ENCODE results near the gene ATRNL1. TPM values are rescaled to one million over a fixed set of nuclear protein-coding genes. Genes with fewer than 3 reads are reported as not detected.

Gene ATRNL1
- polyA plus RNA-seq, 1 of the 3 experiments (the other 2 are of a cell fraction), result 0.67 TPM

GRCh38 chr10:115933098-115933497 lies 839.9 kb downstream of the ATRNL1 start (continued):
- TF ChIP-seq USF2 (IDR thresholded peaks at IDR 0.05; ENCODE audit: borderline replicate concordance, low read depth, low read length) (no peak), TAF1 (IDR thresholded peaks at IDR 0.05; ENCODE audit: borderline replicate concordance, low read depth, low read length) (no peak), FOXJ3 (CRISPR knock-in tag; IDR thresholded peaks at IDR 0.05) (no peak), JUND (IDR thresholded peaks at IDR 0.05) (no peak), POLR2AphosphoS5 (IDR thresholded peaks at IDR 0.05; ENCODE audit: low read depth, low read length) (no peak), NFIC (IDR thresholded peaks at IDR 0.05; ENCODE audit: borderline replicate concordance) (no peak), ELF1 (IDR thresholded peaks at IDR 0.05) (no peak), EP300 (IDR thresholded peaks at IDR 0.05; ENCODE audit: borderline replicate concordance in 1 of 2, low read depth in 1 of 2, low read length in 1 of 2) (no peak), TCF12 (IDR thresholded peaks at IDR 0.05) (no peak), MXI1 (IDR thresholded peaks at IDR 0.05; ENCODE audit: low read depth, low read length) (no peak)
- TF ChIP-seq, protein P1, sequence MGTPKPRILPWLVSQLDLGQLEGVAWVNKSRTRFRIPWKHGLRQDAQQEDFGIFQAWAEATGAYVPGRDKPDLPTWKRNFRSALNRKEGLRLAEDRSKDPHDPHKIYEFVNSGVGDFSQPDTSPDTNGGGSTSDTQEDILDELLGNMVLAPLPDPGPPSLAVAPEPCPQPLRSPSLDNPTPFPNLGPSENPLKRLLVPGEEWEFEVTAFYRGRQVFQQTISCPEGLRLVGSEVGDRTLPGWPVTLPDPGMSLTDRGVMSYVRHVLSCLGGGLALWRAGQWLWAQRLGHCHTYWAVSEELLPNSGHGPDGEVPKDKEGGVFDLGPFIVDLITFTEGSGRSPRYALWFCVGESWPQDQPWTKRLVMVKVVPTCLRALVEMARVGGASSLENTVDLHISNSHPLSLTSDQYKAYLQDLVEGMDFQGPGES (IDR thresholded peaks at IDR 0.05; ENCODE audit: low read depth, low read length), result no peak

DNA sequence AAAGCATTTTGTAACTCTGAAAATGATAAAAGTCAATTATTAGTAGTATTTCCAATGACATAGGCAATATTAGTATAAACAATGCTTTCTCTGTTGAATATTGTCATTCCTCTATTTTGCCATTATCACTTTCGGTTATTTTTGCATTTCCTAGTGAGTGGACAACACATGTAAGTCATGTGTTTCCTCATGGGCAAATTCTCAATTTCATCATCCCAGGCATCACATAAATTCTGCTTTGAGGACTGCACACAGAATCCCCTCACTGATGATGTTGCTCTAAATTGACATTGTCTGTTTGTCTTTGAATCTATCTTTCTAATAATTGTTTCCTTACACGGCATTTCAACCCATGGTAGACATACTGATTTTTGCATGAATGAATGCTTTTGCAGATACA lies 842.6 kb downstream of the ATRNL1 start:
- no peaks in the 10 kb centered on the region for H3K9me3 ChIP-seq
- CTCF ChIA-PET, result no interaction called here
- POLR2A ChIA-PET, result no interaction called here
- no peak overlapping the region for H3K4me2 ChIP-seq
- no peak overlapping the region for H3K9ac ChIP-seq
- no peak overlapping the region for H3K4me3 ChIP-seq (ENCODE audit: low read depth in 2 of 2, low read length in 1 of 2)
- no peaks in the 10 kb centered on the region for H4K20me1 ChIP-seq (ENCODE audit: insufficient read depth)
- H3F3A ChIP-seq (replicated peaks; ENCODE audit: insufficient read depth), result peaks cover 18% of the 10 kb centered on the region
- peaks cover 2 to 12% of the 10 kb centered on the region in 2 experiments for H3K4me1 ChIP-seq (ENCODE audit: control insufficient read depth in 1 of 2, insufficient read depth in 2 of 2, low read depth in 1 of 2, low read length in 1 of 2)
- TF ChIP-seq ZBTB33 (IDR thresholded peaks at IDR 0.05; ENCODE audit: borderline replicate concordance, low read depth) (no peak), POLR2AphosphoS5 (IDR thresholded peaks at IDR 0.05; ENCODE audit: low read depth, low read length) (no peak), USF2 (IDR thresholded peaks at IDR 0.05; ENCODE audit: borderline replicate concordance, low read depth, low read length) (no peak), YY1 (IDR thresholded peaks at IDR 0.05; ENCODE audit: low read depth) (no peak), TAF1 (IDR thresholded peaks at IDR 0.05; ENCODE audit: borderline replicate concordance, low read depth, low read length) (no peak), EZH2phosphoT487 (IDR thresholded peaks at IDR 0.05; ENCODE audit: borderline replicate concordance, low read depth) (no peak), MEF2A (IDR thresholded peaks at IDR 0.05; ENCODE audit: borderline replicate concordance, low read depth) (no peak), FOXM1 (IDR thresholded peaks at IDR 0.05; ENCODE audit: low read depth) (no peak), NRF1 (IDR thresholded peaks at IDR 0.05; ENCODE audit: low read depth, low read length) (no peak), REST (IDR thresholded peaks at IDR 0.05; ENCODE audit: low read depth, low read length) (no peak)
- TF ChIP-seq, protein P2, sequence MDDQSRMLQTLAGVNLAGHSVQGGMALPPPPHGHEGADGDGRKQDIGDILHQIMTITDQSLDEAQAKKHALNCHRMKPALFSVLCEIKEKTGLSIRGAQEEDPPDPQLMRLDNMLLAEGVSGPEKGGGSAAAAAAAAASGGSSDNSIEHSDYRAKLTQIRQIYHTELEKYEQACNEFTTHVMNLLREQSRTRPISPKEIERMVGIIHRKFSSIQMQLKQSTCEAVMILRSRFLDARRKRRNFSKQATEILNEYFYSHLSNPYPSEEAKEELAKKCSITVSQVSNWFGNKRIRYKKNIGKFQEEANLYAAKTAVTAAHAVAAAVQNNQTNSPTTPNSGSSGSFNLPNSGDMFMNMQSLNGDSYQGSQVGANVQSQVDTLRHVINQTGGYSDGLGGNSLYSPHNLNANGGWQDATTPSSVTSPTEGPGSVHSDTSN (IDR thresholded peaks at IDR 0.05), result no peak
- TF ChIP-seq, protein P3, sequence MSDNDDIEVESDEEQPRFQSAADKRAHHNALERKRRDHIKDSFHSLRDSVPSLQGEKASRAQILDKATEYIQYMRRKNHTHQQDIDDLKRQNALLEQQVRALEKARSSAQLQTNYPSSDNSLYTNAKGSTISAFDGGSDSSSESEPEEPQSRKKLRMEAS (IDR thresholded peaks at IDR 0.05; ENCODE audit: low read depth), result no peak
- WGBS (ENCODE audit: low lambda C conversion rate), result 90% methylated on average over 2 of the region's 2 CpGs
- H2AFZ ChIP-seq (ENCODE audit: low read depth), result no peak overlapping the region
- no peaks in the 10 kb centered on the region for H3K36me3 ChIP-seq (replicated peaks in 1 of 2; ENCODE audit: control insufficient read depth in 1 of 2, insufficient read depth in 2 of 2, low read length in 1 of 2)
- no peaks in the 10 kb centered on the region for H3K9me2 ChIP-seq
- no peak for DNase-seq
- no peak overlapping the region for H3K27ac ChIP-seq (ENCODE audit: low read depth in 2 of 2, low read length in 1 of 2)
- no peaks in the 10 kb centered on the region for H3K79me2 ChIP-seq (ENCODE audit: insufficient read depth)
- no peaks in the 10 kb centered on the region for H3K27me3 ChIP-seq (ENCODE audit: insufficient read depth)
